HFFc6 (cell line): ENCODE data around the gene ATP2B2. TPM values are rescaled to one million over a fixed set of nuclear protein-coding genes. Genes with fewer than 3 reads are reported as not detected.

Experiments used
- DNase-seq: peaks from one replicate; pipeline ENCODE4 v3.0.0-alpha.2; 2018
- H3K27ac Mint-ChIP-seq: 2 replicates; pipeline ENCODE4 v1.8.0; 2020; ENCODE audit warnings: mild to moderate bottlenecking, mixed read lengths
- H3K27me3 Mint-ChIP-seq: 2 replicates; pipeline ENCODE4 v1.8.0; 2021; ENCODE audit warnings: mild to moderate bottlenecking, moderate library complexity, mixed read lengths; ENCODE audit not compliant: insufficient read depth
- H3K36me3 Mint-ChIP-seq: 2 replicates; pipeline ENCODE4 v1.8.0; 2021; ENCODE audit warnings: low read depth, mixed read lengths
- H3K4me1 Mint-ChIP-seq: 2 replicates; pipeline ENCODE4 v1.8.0; 2020; ENCODE audit warnings: low read depth, mixed read lengths
- H3K4me3 Mint-ChIP-seq: 2 replicates; pipeline ENCODE4 v1.8.0; 2020; ENCODE audit warnings: mild to moderate bottlenecking, moderate library complexity, mixed read lengths
- H3K9me3 Mint-ChIP-seq: 2 replicates; pipeline ENCODE4 v1.8.0; 2020; ENCODE audit warnings: mild to moderate bottlenecking, mixed read lengths
- CTCF ChIP-seq: fragments of 200-600 bp; sonication (generic); IDR thresholded peaks from 2 replicates; pipeline ENCODE4 v1.5.0; 2021; ENCODE audit warnings: antibody characterized with exemption, mild to moderate bottlenecking
- long read RNA-seq: library from polyadenylated mRNA; unstranded; transcript quantifications from one replicate; pipeline ENCODE4 v2.0.0, GENCODE V29; 2019
- total RNA-seq, 6 experiments: library from RNA; stranded (reverse); fragmentation: NEBNext Ultra II Directional; extraction: Animal tissue kit (Norgen Biotek cat#: 25700); gene quantifications; 2 replicates in 1 of 6; 3 replicates in 5 of 6; pipeline ENCODE4 v1.2.3, GENCODE V29; 2021

ATP2B2 gene
- not detected for total RNA-seq
- long read RNA-seq = 0 reads

DNA sequence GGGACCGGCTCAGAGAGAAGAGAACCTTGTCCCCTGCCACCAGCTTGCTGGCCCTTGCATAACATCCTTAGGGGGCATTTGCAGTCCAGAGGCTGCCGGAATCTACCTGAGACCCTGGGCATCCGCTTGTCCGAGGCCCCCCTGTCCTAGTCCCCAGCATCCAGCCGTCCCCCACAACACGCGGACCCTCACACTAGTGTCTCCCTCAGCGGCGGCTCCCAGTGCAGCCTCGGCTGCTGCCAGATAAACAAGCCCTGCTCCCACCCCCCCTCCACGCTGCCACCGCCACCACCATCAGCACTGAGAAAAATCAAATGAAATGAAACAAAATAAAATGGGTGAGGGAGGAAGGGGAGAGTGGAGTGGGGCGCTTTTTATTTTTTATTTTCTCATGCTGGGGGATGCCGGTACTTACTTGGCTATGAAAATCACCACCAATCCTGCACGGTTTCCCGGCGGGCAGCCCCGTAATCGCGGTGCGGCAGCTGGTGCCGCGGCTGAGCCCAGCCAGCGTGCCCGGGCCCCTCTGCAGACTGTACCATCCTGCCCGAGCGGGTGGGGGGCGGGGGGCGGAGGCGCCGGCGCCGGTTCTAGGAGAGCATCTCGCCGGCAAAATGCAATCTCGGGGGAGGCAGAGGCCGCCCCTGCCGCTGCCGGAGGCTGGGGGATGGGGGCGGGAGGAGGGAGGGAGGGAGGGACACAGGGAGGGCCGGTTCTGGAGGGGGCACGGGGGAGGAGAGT lies at the start of gene ATP2B2:
Gene ATP2B2 (minus strand): TSS at position 537 of the 741 bp plus-strand sequence. CDS start 56,043 bp downstream, outside the sequence.
- Mint-ChIP-seq H3K27me3 (peaks cover 44% of the 10 kb centered on the region), H3K36me3 (no peaks in the 10 kb centered on the region), H3K4me1 (no peaks in the 10 kb centered on the region), H3K9me3 (no peaks in the 10 kb centered on the region), H3K4me3 (no peak within 1 kb of the TSS), H3K27ac (no peak within 1 kb of the TSS)
- TF ChIP-seq CTCF = no peak
- no peak for DNase-seq

DNA sequence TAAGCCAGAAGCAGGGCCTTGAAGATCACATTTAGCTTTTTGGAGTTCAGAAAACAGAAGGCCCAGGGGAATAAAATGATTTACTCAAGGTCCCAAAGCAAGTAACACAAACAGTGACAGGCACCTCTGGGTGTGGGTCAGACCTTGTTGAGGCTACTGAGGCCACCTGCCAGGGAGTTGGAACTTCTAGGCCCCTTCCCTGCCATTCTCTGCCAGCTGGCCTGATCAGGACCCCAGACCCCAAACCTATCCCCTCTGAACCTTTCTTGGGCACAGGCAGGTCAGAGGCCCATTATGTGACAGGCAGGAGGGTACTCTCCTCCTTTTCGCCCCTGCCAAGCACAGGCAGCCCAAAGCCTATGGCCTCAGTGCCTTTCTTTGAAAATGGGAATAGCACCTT lies 49.4 kb upstream of the ATP2B2 start:
- H3K27ac Mint-ChIP-seq = no peak overlapping the region
- no peak overlapping the region for H3K4me3 Mint-ChIP-seq
- H3K36me3 Mint-ChIP-seq = no peaks in the 10 kb centered on the region
- H3K27me3 Mint-ChIP-seq = peaks cover 16% of the 10 kb centered on the region
- TF ChIP-seq CTCF = no peak
- peaks cover 30% of the 10 kb centered on the region for H3K4me1 Mint-ChIP-seq
- DNase-seq = no peak
- H3K9me3 Mint-ChIP-seq = no peaks in the 10 kb centered on the region

DNA sequence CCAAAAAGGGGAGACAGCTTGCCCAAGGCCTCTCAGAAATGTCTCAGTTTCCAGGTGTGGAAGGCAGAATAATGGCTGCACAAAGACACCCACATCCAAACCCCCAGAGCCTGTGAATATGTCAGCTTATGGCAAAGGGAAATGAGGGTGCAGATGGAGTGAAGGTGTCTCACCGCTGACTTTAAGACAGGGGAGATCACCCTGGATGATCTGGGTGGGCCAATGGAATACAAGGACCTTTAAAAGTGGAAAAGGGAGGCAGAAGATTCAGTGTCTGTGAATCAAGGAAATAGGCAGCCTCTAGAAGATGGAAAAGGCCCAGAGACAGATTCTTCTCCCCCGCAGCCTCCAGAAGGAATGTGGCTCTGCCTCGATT lies 48.8 kb upstream of the ATP2B2 start:
- H3K27me3 Mint-ChIP-seq = peaks cover 18% of the 10 kb centered on the region
- no peak overlapping the region for H3K27ac Mint-ChIP-seq
- no peaks in the 10 kb centered on the region for H3K36me3 Mint-ChIP-seq
- no peak for DNase-seq
- peaks cover 30% of the 10 kb centered on the region for H3K4me1 Mint-ChIP-seq
- TF ChIP-seq CTCF = no peak
- no peak overlapping the region for H3K4me3 Mint-ChIP-seq
- H3K9me3 Mint-ChIP-seq = no peaks in the 10 kb centered on the region

DNA sequence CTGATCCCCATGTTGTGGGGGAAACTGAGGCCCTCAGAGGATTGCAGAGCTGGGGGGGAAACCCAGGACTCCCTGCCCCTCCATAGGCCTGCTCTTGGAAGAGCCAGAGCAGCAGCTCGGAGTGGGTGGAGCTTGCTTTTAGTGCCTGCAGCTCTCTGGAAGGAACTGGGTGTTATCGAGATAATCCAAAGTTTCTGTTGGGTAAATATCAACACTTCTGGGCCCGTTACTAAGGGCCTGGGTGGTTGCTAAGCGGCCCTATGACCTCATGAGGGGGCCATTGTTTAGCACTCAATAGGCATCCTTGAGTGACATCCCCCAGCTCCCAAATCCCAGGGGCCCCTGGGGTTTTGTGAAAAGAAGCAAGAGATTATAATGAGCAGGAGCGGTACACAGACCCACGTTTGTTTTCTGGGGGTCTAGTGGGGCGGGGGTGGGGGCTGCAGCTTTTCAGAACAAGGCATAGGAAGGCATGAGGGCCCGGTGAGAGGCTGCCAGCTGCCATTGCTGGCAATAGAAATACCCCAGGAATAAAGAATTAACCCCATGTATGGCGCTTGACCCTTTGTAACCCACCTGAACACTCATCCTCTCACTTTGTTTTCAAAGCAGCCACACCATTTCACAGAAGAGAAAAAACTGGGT lies 48.3 kb upstream of the ATP2B2 start:
- DNase-seq = no peak
- H3K36me3 Mint-ChIP-seq = no peaks in the 10 kb centered on the region
- H3K27ac Mint-ChIP-seq = no peak overlapping the region
- H3K9me3 Mint-ChIP-seq = no peaks in the 10 kb centered on the region
- peaks cover 30% of the 10 kb centered on the region for H3K4me1 Mint-ChIP-seq
- peaks cover 22% of the 10 kb centered on the region for H3K27me3 Mint-ChIP-seq
- no peak for TF ChIP-seq CTCF
- no peak overlapping the region for H3K4me3 Mint-ChIP-seq

- H3K9me3 Mint-ChIP-seq = no peaks in the 10 kb centered on the region
- H3K36me3 Mint-ChIP-seq = no peaks in the 10 kb centered on the region
- no peak for DNase-seq
- H3K4me1 Mint-ChIP-seq = peaks cover 21% of the 10 kb centered on the region
- no peak overlapping the region for H3K27ac Mint-ChIP-seq
- H3K4me3 Mint-ChIP-seq = no peak overlapping the region
- H3K27me3 Mint-ChIP-seq = peaks cover 24% of the 10 kb centered on the region
- TF ChIP-seq CTCF = no peak
Observed at GRCh38 chr3:10552631-10552943, 47.2 kb upstream of the ATP2B2 start.
